Transverse colon (tissue), 4 donors: Measurements from ENCODE around the gene DAO. TPM values are rescaled to one million over a fixed set of nuclear protein-coding genes. Genes with fewer than 3 reads are reported as not detected.

ENCODE experiments used
- DNase-seq: peaks from one replicate; pipeline ENCODE4 v3.0.0-alpha.2; 2019
- H3K27ac ChIP-seq, 4 donors: fragments of 200-600 bp; sonication (generic); 2 replicates each; pipeline ENCODE4 v1.5.1; 2016 to 2018; ENCODE audit warnings: inconsistent platforms in 4 of 4
- H3K27me3 ChIP-seq: fragments of 200-600 bp; sonication (generic); 2 replicates; pipeline ENCODE4 v1.5.1; 2017; ENCODE audit warnings: inconsistent platforms
- H3K36me3 ChIP-seq, 4 donors: fragments of 200-600 bp; sonication (generic); 2 replicates each; pipeline ENCODE4 v1.5.1; 2017 to 2019; ENCODE audit warnings: inconsistent platforms in 4 of 4
- H3K4me1 ChIP-seq, 4 donors: fragments of 200-600 bp; sonication (generic); 2 replicates each; pipeline ENCODE4 v1.5.1; 2017 to 2020; ENCODE audit warnings: inconsistent platforms in 4 of 4
- H3K4me3 ChIP-seq, 4 donors: fragments of 200-600 bp; sonication (generic); 1 replicate in 1 of 4; 2 replicates in 3 of 4; pipeline versions ENCODE4 v1.5.1 to v1.6.1; 2017 to 2019; ENCODE audit warnings: inconsistent platforms in 4 of 4
- H3K9me3 ChIP-seq, 2 donors: fragments of 200-600 bp; sonication (generic); 2 replicates each; pipeline ENCODE4 v1.5.1; 2017 to 2019; ENCODE audit warnings: inconsistent platforms in 2 of 2
- CTCF ChIP-seq, 5 experiments: fragments of 200-600 bp in 3 of 5; fragments of 450-650 bp in 2 of 5; sonication (generic) in 3 of 5; IDR thresholded peaks; 1 replicate in 2 of 5; 2 replicates in 3 of 5; pipeline ENCODE4 v1.5.1; 2016 to 2017; ENCODE audit warnings: antibody characterized with exemption in 5 of 5, inconsistent platforms in 3 of 5, mild to moderate bottlenecking in 2 of 5, moderate library complexity in 1 of 5
- EP300 ChIP-seq: sonication (generic); formaldehyde crosslinking; IDR thresholded peaks from one replicate; pipeline ENCODE4 v1.6.1; 2017; ENCODE audit warnings: antibody characterized with exemption, low read depth
- POLR2A ChIP-seq: fragments of 450-650 bp; IDR thresholded peaks from one replicate; pipeline ENCODE4 v1.6.1; 2016; ENCODE audit warnings: antibody characterized with exemption, mild to moderate bottlenecking, moderate library complexity
- POLR2AphosphoS5 ChIP-seq, 3 donors: sonication (generic); formaldehyde crosslinking; IDR thresholded peaks; one replicate each; pipeline ENCODE4 v1.6.1; 2016; ENCODE audit warnings: antibody characterized with exemption in 3 of 3
- WGBS, 2 donors: methylation state at CpG; one replicate each; pipeline ENCODE4 v1.1.5; 2018; ENCODE audit warnings: low coverage in 1 of 2; 5-methylcytosine and 5-hydroxymethylcytosine counted together
- in situ Hi-C, 4 donors: fragments of 200-750 bp; cut with MboI; loops; one replicate each; pipeline versions ENCODE4 v1.15.0 to v1.15.1; 2017; ENCODE audit warnings: low sequenced_read_pairs in 3 of 4, low pct_ligation_motif_present in 1 of 4, low pct_unique_long_range_greater_than_20kb in 1 of 4
- intact Hi-C: fragments of 100-400 bp; cut with DNase I; formaldehyde crosslinking; loops from one replicate; pipeline ENCODE4 v1.15.1; 2023; ENCODE audit warnings: low total_unique reads
- small RNA-seq, 4 donors: library from RNA; depleted of rRNA; stranded (forward); fragments of <200 nt; gene quantifications; one replicate each; pipeline ENCODE3, GENCODE V24; 2016
- total RNA-seq, 4 donors: library from RNA; depleted of rRNA; stranded (reverse); fragments of >200 nt; gene quantifications; one replicate each; pipeline ENCODE4 v1.1.0, GENCODE V29; 2016

Gene DAO
- total RNA-seq, 4 donors from 2014 or later: 3.7 to 7.1 (median 4.4) TPM; not detected in 1

- H3K27ac ChIP-seq: no peak overlapping the region
- no peak overlapping the region for H3K4me3 ChIP-seq
- no peaks in the 10 kb centered on the region for H3K27me3 ChIP-seq
- in situ Hi-C loops: no loop called here
- intact Hi-C loops: no loop called here
- H3K9me3 ChIP-seq: no peaks in the 10 kb centered on the region
- DNase-seq: no peak
- H3K36me3 ChIP-seq: no peaks in the 10 kb centered on the region
- TF ChIP-seq POLR2A: no peak
- no peak for TF ChIP-seq POLR2AphosphoS5 (IDR thresholded peaks at IDR 0.05)
- no peak for TF ChIP-seq EP300
- TF ChIP-seq CTCF (IDR thresholded peaks at IDR 0.05): no peak
- peaks cover 0 to 7% (median 2%) of the 10 kb centered on the region in 4 donors for H3K4me1 ChIP-seq
These were observed 68.5 kb downstream of the DAO start for GRCh38 chr12:108948367-108948766.

DNA sequence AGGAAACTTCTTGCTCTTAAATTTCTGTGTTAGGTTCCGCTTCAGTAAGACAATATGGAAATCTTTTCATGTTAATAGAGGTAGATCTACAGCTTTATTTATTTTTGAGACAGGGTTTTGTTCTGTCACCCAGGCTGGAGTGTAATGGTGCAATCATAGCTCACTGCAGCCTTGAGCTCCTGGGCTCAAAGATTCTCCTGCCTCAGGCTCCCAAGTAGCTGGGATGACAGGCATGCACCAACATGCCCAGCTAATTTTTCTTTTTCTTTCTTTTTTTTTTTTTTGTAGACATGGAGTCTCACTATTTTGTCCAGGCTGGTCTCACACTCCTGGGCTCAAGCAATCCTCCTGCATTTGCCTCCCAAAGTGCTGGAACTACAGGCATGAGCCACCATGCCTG, 70.1 kb downstream of the DAO start:
- intact Hi-C loops: loop anchor here (10.0 kb wide), 1 partner anchor 335 kb away; no protein-coding TSS in a partner anchor

More for the DNA sequence above, 70.1 kb downstream of the DAO start:
- Histone ChIP-seq H3K36me3 (no peaks in the 10 kb centered on the region), H3K9me3 (no peaks in the 10 kb centered on the region), H3K27ac (no peak overlapping the region), H3K27me3 (no peaks in the 10 kb centered on the region), H3K4me3 (no peak overlapping the region), H3K4me1 (peaks cover 0 to 7% (median 2%) of the 10 kb centered on the region in 4 donors)
- in situ Hi-C loops: loop anchor here in 1 of 4 donors (10.0 to 25.0 kb wide), 3 partner anchors 65 to 288 kb away; partner anchors contain the start of genes ALKBH2, DAO and UNG
- WGBS, 2 donors: 95% methylated on average over 1 of the region's 1 CpG; no CpG with 5 or more reads in 1 of the 2 donors
- DNase-seq: no peak
- TF ChIP-seq EP300: no peak
- TF ChIP-seq POLR2AphosphoS5 (IDR thresholded peaks at IDR 0.05): no peak
- TF ChIP-seq CTCF (IDR thresholded peaks at IDR 0.05): no peak
- no peak for TF ChIP-seq POLR2A

Small RNA genes within 50 kb of the gene (small RNA-seq; reads per million reads assigned to genes)
- gene MIR619 (0 reads per million in 4 donors), gene RNU6-361P (0 reads per million in 4 donors)

Other genes with a start within 250 kb of the DAO start
- 1 to 10 TPM; 1.6 to 9.4 (median 3.6) TPM for gene SELPLG, start 246.2 kb upstream of the DAO start, total RNA-seq
- 100 to 1,000 TPM in 3 of 4 donors, 10 to 100 TPM in 1; 68.1 to 153 (median 128) TPM for gene CORO1C, start 148.6 kb upstream of the DAO start, total RNA-seq
- gene SSH1, start 22.5 kb upstream of the DAO start, total RNA-seq: 10 to 100 TPM; 15.0 to 39.0 (median 18.9) TPM
- gene SVOP, start 141.0 kb downstream of the DAO start, total RNA-seq: under 1 TPM in 2 of 4 donors, not detected in 2; 0.16 to 0.55 TPM
- gene USP30, start 172.5 kb downstream of the DAO start, total RNA-seq: 10 to 100 TPM in 3 of 4 donors, 1 to 10 TPM in 1; 6.8 to 38.9 (median 24.9) TPM
- gene ALKBH2, start 213.4 kb downstream of the DAO start, total RNA-seq: 10 to 100 TPM in 1 of 4 donors, 1 to 10 TPM in 2, not detected in 1; 3.4 to 11.1 (median 7.1) TPM
- gene UNG, start 217.5 kb downstream of the DAO start, total RNA-seq: 10 to 100 TPM in 3 of 4 donors, 1 to 10 TPM in 1; 6.7 to 29.4 (median 20.9) TPM
- 100 to 1,000 TPM in 2 of 4 donors, 10 to 100 TPM in 2; 69.5 to 132 (median 93.6) TPM for gene ACACB, start 236.5 kb downstream of the DAO start, total RNA-seq